Lower lobe of right lung (tissue), 2 donors: Measurements from ENCODE around the gene POU2AF3. TPM values are rescaled to one million over a fixed set of nuclear protein-coding genes. Genes with fewer than 3 reads are reported as not detected.

Experiments
- ATAC-seq, 2 donors: fragments of 200-7000 bp; cut with Tn5 transposase; one replicate each; pipeline ENCODE4 v1.9.1; 2020 to 2022; ENCODE audit warnings: mild to moderate bottlenecking in 2 of 2, moderate library complexity in 2 of 2
- DNase-seq: peaks from one replicate; pipeline ENCODE4 v3.0.0-alpha.2; 2020
- H3K27ac ChIP-seq: fragments of 200-600 bp; one replicate; pipeline ENCODE4 v1.8.0; 2022
- H3K27me3 ChIP-seq: fragments of 200-600 bp; one replicate; pipeline ENCODE4 v1.8.0; 2022; ENCODE audit warnings: low read depth
- H3K36me3 ChIP-seq: fragments of 200-600 bp; one replicate; pipeline ENCODE4 v1.8.0; 2022; ENCODE audit warnings: mild to moderate bottlenecking
- H3K4me1 ChIP-seq: fragments of 200-600 bp; one replicate; pipeline ENCODE4 v1.8.0; 2022
- H3K4me3 ChIP-seq: fragments of 200-600 bp; one replicate; pipeline ENCODE4 v1.8.0; 2022; ENCODE audit warnings: mild to moderate bottlenecking
- H3K9me3 ChIP-seq: fragments of 200-600 bp; one replicate; pipeline ENCODE4 v1.8.0; 2022
- intact Hi-C: fragments of 100-400 bp; cut with DNase I; formaldehyde crosslinking; loops from one replicate; pipeline ENCODE4 v1.11.0; 2022
- total RNA-seq: library from RNA; stranded (reverse); fragmentation: NEBNext Ultra II Directional; extraction: Animal tissue kit (Norgen Biotek cat#: 25700); gene quantifications from one replicate; pipeline ENCODE4 v1.2.1, GENCODE V29; 2021
- TF ChIP-seq, protein P1 (sequence below): fragments of 200-600 bp; IDR thresholded peaks from one replicate; pipeline ENCODE4 v1.8.0; 2022; ENCODE audit warnings: antibody characterized with exemption, mild to moderate bottlenecking
- donor health status: DM: no; HTN: yes; CAD: no; lungs with severe emphysema.

The POU2AF3 gene
- total RNA-seq, 1 donor from 2014 or later: 3.4 TPM

GRCh38 chr11:111352231-111352746, 53.9 kb downstream of the POU2AF3 start:
- TF ChIP-seq, protein P1, sequence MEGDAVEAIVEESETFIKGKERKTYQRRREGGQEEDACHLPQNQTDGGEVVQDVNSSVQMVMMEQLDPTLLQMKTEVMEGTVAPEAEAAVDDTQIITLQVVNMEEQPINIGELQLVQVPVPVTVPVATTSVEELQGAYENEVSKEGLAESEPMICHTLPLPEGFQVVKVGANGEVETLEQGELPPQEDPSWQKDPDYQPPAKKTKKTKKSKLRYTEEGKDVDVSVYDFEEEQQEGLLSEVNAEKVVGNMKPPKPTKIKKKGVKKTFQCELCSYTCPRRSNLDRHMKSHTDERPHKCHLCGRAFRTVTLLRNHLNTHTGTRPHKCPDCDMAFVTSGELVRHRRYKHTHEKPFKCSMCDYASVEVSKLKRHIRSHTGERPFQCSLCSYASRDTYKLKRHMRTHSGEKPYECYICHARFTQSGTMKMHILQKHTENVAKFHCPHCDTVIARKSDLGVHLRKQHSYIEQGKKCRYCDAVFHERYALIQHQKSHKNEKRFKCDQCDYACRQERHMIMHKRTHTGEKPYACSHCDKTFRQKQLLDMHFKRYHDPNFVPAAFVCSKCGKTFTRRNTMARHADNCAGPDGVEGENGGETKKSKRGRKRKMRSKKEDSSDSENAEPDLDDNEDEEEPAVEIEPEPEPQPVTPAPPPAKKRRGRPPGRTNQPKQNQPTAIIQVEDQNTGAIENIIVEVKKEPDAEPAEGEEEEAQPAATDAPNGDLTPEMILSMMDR: no peak
- no peak overlapping the region for H3K27ac ChIP-seq
- intact Hi-C loops: no loop called here
- no peaks in the 10 kb centered on the region for H3K9me3 ChIP-seq
- no peaks in the 10 kb centered on the region for H3K4me1 ChIP-seq
- DNase-seq (no peak), ATAC-seq (no peak)
- H3K27me3 ChIP-seq: no peaks in the 10 kb centered on the region
- no peaks in the 10 kb centered on the region for H3K36me3 ChIP-seq
- no peak overlapping the region for H3K4me3 ChIP-seq

GRCh38 chr11:111352935-111353710, 54.8 kb downstream of the POU2AF3 start:
- H3K4me3 ChIP-seq: no peak overlapping the region
- no peaks in the 10 kb centered on the region for H3K4me1 ChIP-seq
- no peak overlapping the region for H3K27ac ChIP-seq
- H3K36me3 ChIP-seq: no peaks in the 10 kb centered on the region
- TF ChIP-seq, protein P1: no peak
- ATAC-seq (peak; percentile 34 to 61), DNase-seq (no peak)
- intact Hi-C loops: no loop called here
- no peaks in the 10 kb centered on the region for H3K27me3 ChIP-seq
- no peaks in the 10 kb centered on the region for H3K9me3 ChIP-seq

DNA sequence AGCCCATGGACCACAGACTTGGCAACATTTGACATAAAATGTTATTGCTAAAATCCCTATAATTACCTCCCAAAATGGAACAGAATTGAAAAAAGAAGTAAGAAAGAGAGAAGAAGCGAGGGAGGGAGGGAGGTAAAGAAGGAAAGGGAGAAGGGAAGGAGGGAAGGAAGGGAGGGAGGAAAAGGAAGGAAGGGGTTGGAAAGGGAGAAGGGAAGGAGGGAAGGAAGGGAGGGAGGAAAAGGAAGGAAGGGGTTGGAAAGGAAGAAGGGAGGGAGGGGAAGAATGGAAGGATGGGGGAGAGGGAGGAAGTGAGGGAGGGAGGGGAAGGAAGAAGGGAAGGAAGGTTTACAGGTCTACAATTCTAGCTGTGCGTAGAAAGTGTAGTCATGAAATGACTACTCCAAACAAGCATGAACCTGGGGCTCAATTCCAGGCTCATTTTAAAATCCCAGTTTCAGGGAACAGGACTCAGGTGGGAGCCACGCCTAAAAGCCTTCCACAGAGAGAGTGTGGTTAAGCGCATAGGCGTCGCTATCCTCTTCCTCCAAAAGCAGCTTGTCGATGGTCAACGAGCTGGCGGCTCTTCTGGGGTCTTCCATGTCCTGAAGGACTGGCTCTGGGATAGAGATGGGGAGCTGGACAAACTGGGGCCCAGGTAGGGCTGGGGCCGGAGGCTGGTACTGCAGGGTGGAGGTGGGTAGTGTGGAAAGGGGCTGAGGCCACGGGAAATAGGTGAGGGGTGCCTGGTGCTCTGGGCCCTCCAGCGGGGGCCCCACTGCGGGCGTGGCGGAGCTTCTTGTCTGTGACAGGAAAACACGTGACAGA, 55.6 kb downstream of the POU2AF3 start:
- intact Hi-C loops: no loop called here
- DNase-seq (no peak), ATAC-seq (no peak)
- H3K36me3 ChIP-seq: no peaks in the 10 kb centered on the region
- H3K27me3 ChIP-seq: no peaks in the 10 kb centered on the region
- no peak overlapping the region for H3K27ac ChIP-seq
- H3K4me3 ChIP-seq: no peak overlapping the region
- TF ChIP-seq, protein P1: no peak
- H3K9me3 ChIP-seq: no peaks in the 10 kb centered on the region
- no peaks in the 10 kb centered on the region for H3K4me1 ChIP-seq

GRCh38 chr11:111354601-111354891, 56.2 kb downstream of the POU2AF3 start:
- TF ChIP-seq, protein P1: no peak
- ATAC-seq (no peak), DNase-seq (no peak)
- Histone ChIP-seq H3K9me3 (no peaks in the 10 kb centered on the region), H3K27me3 (no peaks in the 10 kb centered on the region), H3K4me1 (no peaks in the 10 kb centered on the region), H3K4me3 (no peak overlapping the region), H3K36me3 (no peaks in the 10 kb centered on the region), H3K27ac (no peak overlapping the region)
- intact Hi-C loops: no loop called here

DNA sequence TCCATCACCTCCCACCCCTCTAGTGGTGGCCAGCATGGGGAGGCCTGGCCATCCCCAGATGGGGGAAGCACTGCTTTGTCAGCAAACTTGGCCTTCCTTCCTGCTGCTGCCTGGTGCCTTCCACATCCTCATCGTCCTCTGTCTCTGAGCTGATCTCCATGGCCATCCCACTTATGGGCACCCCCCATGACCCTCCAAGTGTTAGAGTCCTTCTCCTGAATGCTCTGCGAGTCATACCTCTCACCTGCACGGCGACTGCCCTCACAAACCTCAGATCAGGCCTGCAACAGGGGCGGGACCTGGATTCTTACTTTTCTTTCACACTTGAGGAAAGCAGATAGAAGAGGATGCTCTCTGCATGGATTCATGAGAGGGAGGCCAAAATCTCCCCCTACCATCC, 56.8 kb downstream of the POU2AF3 start:
- intact Hi-C loops: no loop called here

More for the DNA sequence above, 56.8 kb downstream of the POU2AF3 start:
- TF ChIP-seq, protein P1: no peak
- Histone ChIP-seq H3K4me3 (no peak overlapping the region), H3K4me1 (no peaks in the 10 kb centered on the region), H3K9me3 (no peaks in the 10 kb centered on the region), H3K27me3 (no peaks in the 10 kb centered on the region), H3K36me3 (no peaks in the 10 kb centered on the region), H3K27ac (no peak overlapping the region)
- no peak for ATAC-seq
- DNase-seq: no peak
